ENCODE measurements around the gene PDXDC1. TPM values are rescaled to one million over a fixed set of nuclear protein-coding genes. Genes with fewer than 3 reads are reported as not detected.
"Not testable (repeated sequence)": the region's sequence is repeated elsewhere in the genome, so short reads cannot be mapped to it uniquely, and the experiment has no call there.

PDXDC1 gene
- total RNA-seq, 2 donors from 2014 or later, result 163 to 202 TPM

DNA sequence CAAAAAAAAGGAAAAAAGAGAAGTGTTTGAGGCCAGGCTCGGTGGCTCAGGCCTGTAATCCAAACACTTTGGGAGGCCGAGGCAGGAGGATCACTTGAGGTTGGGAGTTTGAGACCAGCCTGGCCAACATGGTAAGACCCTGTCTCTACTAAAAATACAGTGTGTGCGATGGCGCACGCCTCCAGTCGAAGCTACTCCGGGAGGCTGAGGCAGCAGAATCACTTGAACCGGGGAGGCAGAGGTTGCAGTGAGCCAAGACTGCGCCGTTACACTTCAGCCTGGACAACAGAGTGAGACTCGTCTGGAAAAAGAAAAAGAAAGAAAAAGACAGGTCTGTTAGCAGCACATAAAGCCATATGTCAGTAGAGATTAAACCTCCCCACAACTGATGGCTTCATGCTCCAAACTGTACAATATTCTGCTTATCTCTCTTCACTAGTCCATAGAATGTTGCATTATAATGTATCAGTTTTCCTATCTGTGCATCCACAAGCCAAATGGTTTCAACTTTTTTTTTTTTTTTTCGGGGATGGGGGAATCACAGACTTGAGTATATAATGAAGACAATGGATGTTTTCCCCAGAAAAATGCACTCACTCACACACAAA, 3.1 kb upstream of the PDXDC1 start:
- 94 to 95% methylated on average over 10 to 12 of the region's 12 CpGs for WGBS, 2 experiments (ENCODE audit: insufficient coverage in 1 of 2, insufficient read length in 1 of 2)
- H3K9me3 Mint-ChIP-seq; H3K9ac ChIP-seq (ENCODE audit: extremely low read depth, low read length, poor library complexity, severe bottlenecking); H3K27ac Mint-ChIP-seq; H3K27ac ChIP-seq (ENCODE audit: low read depth, low read length); H3K36me3 Mint-ChIP-seq (ENCODE audit: low read depth); H3K27me3 ChIP-seq (ENCODE audit: control insufficient read depth, insufficient read depth, low read length, poor library complexity, severe bottlenecking); H3K36me3 ChIP-seq (ENCODE audit: control insufficient read depth, insufficient read depth, low read length); H3K9me3 ChIP-seq (ENCODE audit: control insufficient read depth, low read length); H3K4me3 ChIP-seq (ENCODE audit: low read length); H3K4me3 Mint-ChIP-seq; H3K4me1 ChIP-seq (ENCODE audit: control insufficient read depth, insufficient read depth, low read length); H3K27me3 Mint-ChIP-seq (ENCODE audit: insufficient read depth): not testable (repeated sequence)
- H3K4me1 Mint-ChIP-seq, result peaks cover 12% of the 10 kb centered on the region
- DNase-seq, result peak; percentile 43

GRCh38 chr16:14973785-14974322, 972 bp upstream of the PDXDC1 start:
- not testable (repeated sequence) for H3K27me3 ChIP-seq (ENCODE audit: control insufficient read depth, insufficient read depth, low read length, poor library complexity, severe bottlenecking); H3K9me3 Mint-ChIP-seq; H3K27ac ChIP-seq (ENCODE audit: low read depth, low read length); H3K27me3 Mint-ChIP-seq (ENCODE audit: insufficient read depth); DNase-seq; H3K36me3 Mint-ChIP-seq (ENCODE audit: low read depth); H3K27ac Mint-ChIP-seq; H3K36me3 ChIP-seq (ENCODE audit: control insufficient read depth, insufficient read depth, low read length); H3K9me3 ChIP-seq (ENCODE audit: control insufficient read depth, low read length); H3K4me1 ChIP-seq (ENCODE audit: control insufficient read depth, insufficient read depth, low read length)
- Mint-ChIP-seq H3K4me1 (peaks cover 23% of the 10 kb centered on the region), H3K4me3 (peak overlapping the region; percentile 96)
- peak overlapping the region; percentile 92 for H3K4me3 ChIP-seq (ENCODE audit: low read length)
- WGBS, 2 experiments (ENCODE audit: insufficient coverage in 1 of 2, insufficient read length in 1 of 2), result 72 to 84% methylated on average over 6 to 11 of the region's 14 CpGs
- peak overlapping the region; percentile 84 for H3K9ac ChIP-seq (ENCODE audit: extremely low read depth, low read length, poor library complexity, severe bottlenecking)

DNA sequence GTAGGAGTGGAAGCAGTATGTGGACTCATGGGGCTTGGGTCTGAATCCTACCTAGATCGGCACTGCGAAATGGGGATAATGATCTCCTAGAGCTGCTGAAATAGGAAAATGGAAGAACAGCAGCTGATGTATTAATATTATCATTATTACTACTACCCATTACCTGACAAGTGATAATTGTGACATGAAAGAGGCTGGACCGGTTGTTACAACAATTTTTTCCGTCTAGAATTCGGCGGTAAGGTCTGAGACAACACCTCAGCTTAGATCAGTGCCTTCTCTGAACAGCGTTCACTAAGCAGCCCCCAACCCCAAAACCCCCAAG, 533 bp upstream of the PDXDC1 start:
- H3K27ac Mint-ChIP-seq, result peak overlapping the region; percentile 96
- 0% methylated on average over 2 to 5 of the region's 7 CpGs for WGBS, 2 experiments (ENCODE audit: insufficient coverage in 1 of 2, insufficient read length in 1 of 2)
- H3K4me3 Mint-ChIP-seq, result peak overlapping the region; percentile 96
- H3K9me3 ChIP-seq (ENCODE audit: control insufficient read depth, low read length); H3K27me3 ChIP-seq (ENCODE audit: control insufficient read depth, insufficient read depth, low read length, poor library complexity, severe bottlenecking); H3K9me3 Mint-ChIP-seq; H3K4me1 ChIP-seq (ENCODE audit: control insufficient read depth, insufficient read depth, low read length); H3K36me3 ChIP-seq (ENCODE audit: control insufficient read depth, insufficient read depth, low read length); H3K27ac ChIP-seq (ENCODE audit: low read depth, low read length); H3K27me3 Mint-ChIP-seq (ENCODE audit: insufficient read depth); DNase-seq: not testable (repeated sequence)
- Histone ChIP-seq H3K9ac (ENCODE audit: extremely low read depth, low read length, poor library complexity, severe bottlenecking) (peak overlapping the region; percentile 84), H3K4me3 (ENCODE audit: low read length) (peak overlapping the region; percentile 92)
- peaks cover 27% of the 10 kb centered on the region for H3K4me1 Mint-ChIP-seq
- H3K36me3 Mint-ChIP-seq (ENCODE audit: low read depth), result peaks cover 14% of the 10 kb centered on the region

DNA sequence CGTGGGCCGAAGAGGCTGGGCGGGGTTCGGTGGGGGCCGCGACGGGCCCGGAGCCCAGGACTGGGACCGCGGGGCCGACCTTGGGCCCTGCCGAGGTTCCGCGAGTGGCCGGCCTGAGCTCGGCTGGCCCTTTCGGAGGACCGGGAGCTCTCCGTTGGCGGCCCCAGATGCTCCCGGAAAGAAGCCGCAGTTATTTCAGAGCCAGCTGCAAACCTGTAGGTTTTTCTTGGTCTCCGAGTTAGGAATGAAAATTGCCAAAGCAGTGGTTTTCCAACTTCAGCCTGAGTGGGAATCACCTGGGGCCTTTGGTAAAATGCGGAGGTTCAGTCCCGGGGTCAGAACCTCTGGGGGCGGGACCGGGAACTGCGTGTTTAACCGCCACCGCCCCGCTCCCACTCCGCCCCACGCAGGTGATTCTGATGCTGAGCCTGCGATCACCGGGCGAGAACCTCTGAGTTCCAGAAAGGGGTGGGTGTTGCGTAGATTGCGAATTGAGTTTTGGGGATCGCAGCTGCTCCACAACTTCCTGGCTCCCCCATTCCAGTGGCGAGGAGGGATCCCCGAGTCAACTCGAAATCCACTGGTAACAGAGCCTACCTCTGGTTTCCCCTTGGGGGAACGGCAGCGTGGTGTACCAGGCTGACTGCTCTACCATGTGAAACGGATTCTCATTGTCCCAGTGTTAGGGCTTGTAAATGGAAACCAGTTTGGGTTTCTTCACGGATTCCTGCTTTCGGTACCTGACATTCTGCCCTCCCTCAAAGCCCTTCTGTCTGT, 780 bp downstream of the PDXDC1 start:
- not testable (repeated sequence) for H3K27me3 ChIP-seq (ENCODE audit: control insufficient read depth, insufficient read depth, low read length, poor library complexity, severe bottlenecking); H3K4me1 ChIP-seq (ENCODE audit: control insufficient read depth, insufficient read depth, low read length); H3K9me3 ChIP-seq (ENCODE audit: control insufficient read depth, low read length); H3K27me3 Mint-ChIP-seq (ENCODE audit: insufficient read depth); H3K9me3 Mint-ChIP-seq; H3K27ac ChIP-seq (ENCODE audit: low read depth, low read length); H3K36me3 ChIP-seq (ENCODE audit: control insufficient read depth, insufficient read depth, low read length)
- Histone ChIP-seq H3K9ac (ENCODE audit: extremely low read depth, low read length, poor library complexity, severe bottlenecking) (peak overlapping the region; percentile 84), H3K4me3 (ENCODE audit: low read length) (peak overlapping the region; percentile 92)
- Mint-ChIP-seq H3K27ac (peak overlapping the region; percentile 81), H3K4me3 (peak overlapping the region; percentile 96), H3K4me1 (peaks cover 37% of the 10 kb centered on the region), H3K36me3 (ENCODE audit: low read depth) (peaks cover 16% of the 10 kb centered on the region)
- TF ChIP-seq CTCF (conservative IDR thresholded peaks at IDR 0.05), result peak; percentile 42
- WGBS, 2 experiments (ENCODE audit: insufficient coverage in 1 of 2, insufficient read length in 1 of 2), result 3 to 4% methylated on average over 28 to 47 of the region's 47 CpGs
- peak; percentile 68 for DNase-seq

- WGBS, 2 experiments (ENCODE audit: insufficient coverage in 1 of 2, insufficient read length in 1 of 2), result 90 to 92% methylated on average over 8 to 13 of the region's 16 CpGs
- Mint-ChIP-seq H3K4me3 (peak overlapping the region; percentile 96), H3K4me1 (peaks cover 48% of the 10 kb centered on the region), H3K36me3 (ENCODE audit: low read depth) (peaks cover 16% of the 10 kb centered on the region)
- not testable (repeated sequence) for H3K27me3 Mint-ChIP-seq (ENCODE audit: insufficient read depth); H3K9me3 ChIP-seq (ENCODE audit: control insufficient read depth, low read length); H3K9me3 Mint-ChIP-seq; H3K4me1 ChIP-seq (ENCODE audit: control insufficient read depth, insufficient read depth, low read length); H3K27ac Mint-ChIP-seq; H3K36me3 ChIP-seq (ENCODE audit: control insufficient read depth, insufficient read depth, low read length); H3K27me3 ChIP-seq (ENCODE audit: control insufficient read depth, insufficient read depth, low read length, poor library complexity, severe bottlenecking); H3K9ac ChIP-seq (ENCODE audit: extremely low read depth, low read length, poor library complexity, severe bottlenecking); DNase-seq; H3K27ac ChIP-seq (ENCODE audit: low read depth, low read length)
- H3K4me3 ChIP-seq (ENCODE audit: low read length), result peak overlapping the region; percentile 92
Measured at GRCh38 chr16:14976971-14977736, 2.3 kb downstream of the PDXDC1 start.

DNA sequence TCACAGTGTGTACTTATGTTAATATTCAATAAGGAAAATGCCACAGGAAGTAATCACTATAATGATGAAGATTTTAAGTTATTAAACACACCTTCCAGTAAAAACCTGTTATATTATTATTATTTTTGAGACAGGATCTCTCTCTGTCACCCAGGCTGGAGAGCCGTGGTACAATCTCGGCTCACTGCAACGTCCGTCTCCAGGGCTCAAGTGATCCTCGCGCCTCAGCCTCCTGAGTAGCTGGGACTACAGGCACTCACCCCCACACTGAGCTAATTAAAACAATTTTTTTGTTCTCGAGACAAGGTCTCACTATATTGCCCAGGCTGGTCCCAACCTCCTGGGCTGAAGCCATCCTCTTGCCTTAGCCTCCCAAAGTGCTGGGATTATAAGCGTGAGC, 3.5 kb downstream of the PDXDC1 start:
- H3K9me3 ChIP-seq (ENCODE audit: control insufficient read depth, low read length); H3K27ac Mint-ChIP-seq; H3K4me3 ChIP-seq (ENCODE audit: low read length); H3K27me3 Mint-ChIP-seq (ENCODE audit: insufficient read depth); H3K27ac ChIP-seq (ENCODE audit: low read depth, low read length); H3K27me3 ChIP-seq (ENCODE audit: control insufficient read depth, insufficient read depth, low read length, poor library complexity, severe bottlenecking); H3K4me1 ChIP-seq (ENCODE audit: control insufficient read depth, insufficient read depth, low read length); DNase-seq; H3K9ac ChIP-seq (ENCODE audit: extremely low read depth, low read length, poor library complexity, severe bottlenecking); H3K36me3 ChIP-seq (ENCODE audit: control insufficient read depth, insufficient read depth, low read length); H3K4me3 Mint-ChIP-seq; H3K9me3 Mint-ChIP-seq: not testable (repeated sequence)
- 94 to 95% methylated on average over 7 of the region's 8 CpGs for WGBS, 2 experiments (ENCODE audit: insufficient coverage in 1 of 2, insufficient read length in 1 of 2)
- Mint-ChIP-seq H3K36me3 (ENCODE audit: low read depth) (peaks cover 16% of the 10 kb centered on the region), H3K4me1 (peaks cover 54% of the 10 kb centered on the region)

All from endodermal cell (in vitro differentiated cells).